Adipose tissue (tissue), 3 donors: ENCODE data around the gene C2orf49. TPM values are rescaled to one million over a fixed set of nuclear protein-coding genes. Genes with fewer than 3 reads are reported as not detected.

Experiments used
- H3K27ac ChIP-seq: one replicate; pipeline ENCODE4 v1.5.1; 2013; ENCODE audit warnings: low read depth, low read length
- WGBS, 3 donors: extraction: QIAGEN DNeasy Blood & Tissue Kit; methylation state at CpG; one replicate each; pipeline ENCODE4 v1.1.7; 2013; 5-methylcytosine and 5-hydroxymethylcytosine counted together
- polyA plus RNA-seq, 3 donors: library from polyadenylated mRNA; stranded (reverse); fragments of 200-250 nt; gene quantifications; one replicate each; pipeline ENCODE4 v1.2.3, GENCODE V29; 2013
- donor health status: healthy with polysubstance abuse.
- donor health status: Bipolar disorder and iron deficiency.
- donor health status: healthy.

C2orf49 gene
- polyA plus RNA-seq, result 10 to 100 TPM in 1 of 3 donors, 1 to 10 TPM in 2; 8.7 to 14.1 (median 8.9) TPM

DNA sequence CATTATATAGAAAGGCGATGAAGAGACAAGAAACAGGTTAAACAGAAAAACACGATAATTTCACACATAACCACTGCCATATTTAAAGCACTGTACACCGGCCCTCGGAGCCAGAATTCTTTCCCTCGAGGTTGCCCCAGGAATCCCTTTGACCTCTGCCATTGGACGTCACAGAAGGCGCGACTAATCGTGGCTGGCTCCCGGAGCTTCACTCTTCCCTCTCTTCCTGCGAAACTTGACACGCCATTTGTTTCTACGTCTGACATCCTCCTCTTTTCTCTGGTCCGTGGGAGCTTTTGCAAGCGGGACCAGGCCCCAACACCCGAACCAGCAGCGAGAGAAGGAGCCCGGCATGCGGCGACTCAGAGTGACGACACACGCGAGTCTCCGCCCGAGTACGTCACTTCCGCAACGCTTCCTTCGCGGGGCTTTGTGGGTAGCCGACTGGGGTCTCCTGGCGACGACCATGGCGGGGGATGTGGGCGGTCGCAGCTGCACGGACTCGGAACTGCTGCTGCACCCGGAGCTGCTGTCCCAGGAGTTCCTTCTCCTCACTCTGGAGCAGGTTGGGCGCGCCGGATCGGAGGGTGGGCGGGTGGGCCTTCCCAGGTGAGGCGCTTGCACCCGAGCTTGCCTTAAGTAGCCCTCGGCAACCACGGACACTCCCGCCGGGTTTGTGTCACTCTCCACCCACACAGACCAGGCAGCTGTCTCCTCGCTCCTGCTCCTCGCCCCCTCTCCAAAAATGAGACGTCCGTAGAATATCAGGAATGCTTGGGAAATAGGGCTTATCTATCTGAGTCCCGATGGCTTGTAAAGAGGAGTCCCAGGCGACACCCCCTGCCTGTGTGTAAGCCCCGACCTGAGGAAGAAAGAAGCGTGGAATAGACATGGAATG lies at the start of gene C2orf49:
TSS of gene C2orf49 (plus strand) at position 419 of the 898 bp plus-strand sequence. CDS start at position 467, 48 bp downstream.
- WGBS, 3 donors, result 0 to 1% (median 1%) methylated on average over 58 of the region's 58 CpGs
- peak within 1 kb of the TSS; percentile 99 for H3K27ac ChIP-seq

DNA sequence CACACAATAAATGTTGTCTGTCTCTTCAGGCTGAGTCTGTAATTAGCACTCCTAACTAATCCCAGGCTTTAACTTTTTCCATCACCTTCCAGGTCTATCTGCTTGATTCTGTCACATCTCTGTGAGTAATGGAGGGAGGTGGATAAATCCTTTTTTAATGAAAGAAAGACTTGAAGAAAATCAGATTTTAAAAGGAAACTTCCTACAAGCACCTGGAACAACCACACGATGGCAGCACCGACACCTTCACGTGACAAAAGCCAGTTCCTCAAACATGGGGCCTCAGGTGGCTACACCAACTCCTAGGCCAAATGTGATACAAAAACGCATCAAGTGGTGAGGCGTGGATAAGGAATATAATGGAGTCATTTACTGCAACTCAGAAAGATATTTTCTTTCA lies 49.6 kb upstream of the C2orf49 start:
- WGBS, 3 donors, result 53 to 56% (median 54%) methylated on average over 5 of the region's 5 CpGs

DNA sequence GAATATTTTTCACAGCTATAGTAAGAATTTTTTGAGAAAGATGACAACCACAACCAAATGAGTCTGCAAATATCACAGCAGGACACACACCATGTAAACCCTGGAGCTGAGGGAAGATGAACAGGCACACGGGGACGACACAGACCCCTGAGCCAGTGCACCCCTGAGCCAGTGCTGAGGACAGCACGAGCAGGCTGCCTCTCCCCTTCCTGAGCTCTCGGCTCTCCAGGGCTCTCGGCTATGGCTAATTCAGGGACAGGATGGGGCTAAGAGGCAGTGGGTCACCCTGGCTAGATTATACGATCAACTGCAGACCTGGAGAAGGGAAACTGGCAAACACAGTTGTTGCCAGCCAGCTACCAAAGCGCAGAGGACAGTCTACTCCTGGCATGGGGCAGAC lies 49.2 kb upstream of the C2orf49 start:
- WGBS, 3 donors, result 86 to 95% (median 90%) methylated on average over 7 of the region's 7 CpGs
- H3K27ac ChIP-seq, result no peak overlapping the region

More for the DNA sequence above, 49.6 kb upstream of the C2orf49 start:
- no peak overlapping the region for H3K27ac ChIP-seq

DNA sequence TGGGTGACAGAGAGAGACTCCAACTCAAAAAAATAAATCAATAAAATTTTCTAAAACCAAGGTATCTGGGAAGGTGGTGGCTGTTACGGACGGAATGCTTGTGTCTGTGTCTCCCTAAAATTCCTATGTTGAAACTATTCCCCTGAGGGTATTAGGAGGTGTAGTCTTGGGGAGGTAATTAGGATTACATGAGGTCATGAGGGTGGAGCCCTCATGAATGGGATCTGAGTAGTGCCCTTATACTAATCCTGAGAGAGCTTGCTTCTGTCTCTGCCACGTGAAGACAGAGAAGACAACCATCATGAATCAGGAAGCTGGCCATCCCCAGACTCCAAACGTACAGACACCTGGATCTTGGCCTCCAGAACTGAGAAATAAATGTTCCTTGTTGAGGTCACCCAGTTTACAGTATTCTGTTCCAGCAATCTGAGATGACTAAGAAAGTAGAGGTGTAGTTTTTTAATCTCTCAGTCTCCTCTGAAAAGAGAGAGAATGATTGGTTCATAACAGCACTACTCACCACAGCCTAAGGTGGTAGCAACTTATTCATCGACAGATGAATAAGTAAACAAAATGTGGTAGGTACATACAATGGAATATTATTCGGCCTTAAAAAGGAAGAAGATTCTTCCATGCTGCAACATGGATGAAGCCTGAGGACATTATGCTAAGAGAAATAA lies 46.2 kb upstream of the C2orf49 start:
- WGBS, 3 donors, result 91 to 96% (median 94%) methylated on average over 6 of the region's 6 CpGs
- H3K27ac ChIP-seq, result no peak overlapping the region

DNA sequence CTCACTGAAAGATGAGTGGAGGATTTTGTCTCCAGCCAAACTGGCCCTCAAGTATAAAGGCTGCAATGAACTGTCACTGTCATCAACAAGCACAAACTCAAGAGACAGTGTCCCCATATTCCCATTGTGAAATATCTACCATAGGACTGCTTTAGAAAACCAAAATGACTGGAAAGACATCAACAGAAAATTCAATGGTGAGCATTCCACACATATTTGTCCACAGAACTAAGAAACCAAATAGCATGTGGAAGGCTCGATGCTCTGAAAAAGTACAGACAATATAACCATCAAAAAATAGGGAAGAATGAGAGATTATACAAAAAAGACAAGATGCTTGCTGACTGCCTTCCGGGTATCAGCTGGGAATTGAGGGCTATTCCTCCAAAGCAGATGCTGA lies 45.4 kb upstream of the C2orf49 start:
- WGBS, 3 donors, result 92% methylated on average over 2 of the region's 2 CpGs
- no peak overlapping the region for H3K27ac ChIP-seq

DNA sequence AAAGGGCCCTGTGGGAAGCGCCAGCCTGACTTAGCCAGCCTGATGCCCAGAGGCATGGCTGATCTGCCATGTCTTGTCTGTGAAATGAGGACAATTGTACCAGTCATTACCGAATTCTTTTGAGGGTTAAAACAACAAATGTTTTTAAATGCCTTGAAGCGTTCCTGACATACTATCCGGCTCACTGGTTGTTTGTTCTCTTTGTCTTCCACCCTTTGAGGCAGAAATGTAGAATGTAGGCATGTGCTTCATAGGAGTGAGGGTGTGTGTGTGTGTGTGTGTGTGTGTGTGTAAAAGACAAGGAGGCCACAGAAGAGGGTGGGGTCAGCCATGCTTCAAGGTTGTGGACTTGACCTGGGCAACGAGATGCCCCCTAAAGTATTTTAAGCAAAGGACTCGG lies 43.3 kb upstream of the C2orf49 start:
- no peak overlapping the region for H3K27ac ChIP-seq

DNA sequence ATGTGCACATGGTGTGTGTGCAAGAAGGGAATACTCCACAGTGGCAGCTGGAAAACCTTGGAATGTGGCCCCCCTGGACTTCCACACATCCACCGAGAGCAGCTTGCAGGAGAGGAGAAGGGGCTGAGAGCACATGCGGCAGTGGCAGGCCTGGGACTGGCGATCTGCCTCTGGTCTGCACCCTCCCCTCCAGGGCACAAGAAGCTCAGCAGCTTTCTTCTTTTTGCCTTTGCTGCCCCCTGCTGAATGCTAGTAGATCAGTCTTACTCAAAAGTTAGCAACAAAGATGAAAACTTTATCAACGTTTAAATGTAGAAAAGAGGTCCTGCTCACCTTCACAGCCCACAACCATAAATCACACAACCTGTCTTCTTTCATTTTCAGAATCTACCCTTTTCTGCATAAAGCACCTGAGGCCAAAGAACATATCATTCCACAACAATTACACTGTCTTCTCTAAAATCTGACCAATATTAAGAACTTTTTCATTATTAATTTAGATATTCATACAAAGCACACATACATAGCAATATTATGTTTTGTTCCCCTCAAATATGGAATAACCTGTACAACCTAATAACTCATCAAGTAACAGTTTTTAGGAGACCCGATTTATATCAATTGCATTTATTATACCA lies 42.4 kb upstream of the C2orf49 start:
- H3K27ac ChIP-seq, result no peak overlapping the region
- WGBS, 3 donors, result 37 to 48% (median 39%) methylated on average over 5 of the region's 5 CpGs

More for the DNA sequence above, 43.3 kb upstream of the C2orf49 start:
- 85 to 95% (median 88%) methylated on average over 6 of the region's 6 CpGs for whole genome bisulfite sequencing, 3 donors

DNA sequence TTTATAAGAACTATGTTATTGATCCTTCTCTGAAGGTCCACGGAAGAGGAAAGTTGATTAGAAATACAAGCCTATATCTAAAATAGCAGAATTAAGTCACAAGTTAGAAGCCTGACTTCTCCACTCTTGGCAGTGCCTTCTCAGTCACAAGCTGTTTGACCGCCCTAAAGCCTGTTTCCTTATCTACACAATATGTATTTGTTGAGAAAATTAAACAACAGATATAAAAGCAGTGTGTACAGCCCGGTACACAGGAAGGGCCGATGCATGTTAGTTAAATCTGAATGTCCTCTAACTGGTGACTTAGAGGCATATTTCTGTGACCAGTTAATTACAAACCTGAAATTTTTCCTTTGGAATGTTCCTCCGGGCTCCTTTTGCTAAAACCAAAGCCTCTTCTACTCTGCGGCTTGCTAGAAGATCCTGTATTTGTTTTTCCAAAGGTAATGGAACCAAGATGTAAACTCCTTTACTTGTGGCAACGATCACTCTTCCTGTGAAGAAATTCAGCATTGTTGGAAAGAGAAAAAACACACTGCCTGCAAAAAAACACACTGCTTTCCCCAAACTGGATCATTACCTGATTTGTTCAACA lies 41.2 kb upstream of the C2orf49 start:
- WGBS, 3 donors, result 36 to 90% (median 85%) methylated on average over 7 of the region's 7 CpGs
- H3K27ac ChIP-seq, result no peak overlapping the region

DNA sequence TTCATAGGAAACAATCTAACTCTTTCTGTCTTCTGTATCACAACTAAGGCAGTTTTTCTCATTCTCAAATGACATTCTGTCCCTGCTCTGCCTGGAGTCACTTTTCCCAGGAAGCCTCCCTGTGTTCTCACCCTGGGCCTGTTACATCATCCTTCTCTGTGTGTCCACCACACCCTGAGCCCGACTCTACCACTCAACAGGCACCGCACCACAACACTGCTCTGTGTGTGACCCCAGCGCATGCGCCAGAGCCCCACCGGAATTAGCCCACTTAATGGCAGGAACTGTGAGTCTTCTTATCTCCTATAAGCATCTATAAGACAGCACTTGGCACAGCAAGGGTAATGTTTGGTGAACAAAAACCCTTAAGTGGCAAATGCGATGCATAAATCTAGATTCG lies 40.1 kb upstream of the C2orf49 start:
- H3K27ac ChIP-seq, result no peak overlapping the region
- 72 to 93% (median 78%) methylated on average over 7 of the region's 7 CpGs for WGBS, 3 donors

DNA sequence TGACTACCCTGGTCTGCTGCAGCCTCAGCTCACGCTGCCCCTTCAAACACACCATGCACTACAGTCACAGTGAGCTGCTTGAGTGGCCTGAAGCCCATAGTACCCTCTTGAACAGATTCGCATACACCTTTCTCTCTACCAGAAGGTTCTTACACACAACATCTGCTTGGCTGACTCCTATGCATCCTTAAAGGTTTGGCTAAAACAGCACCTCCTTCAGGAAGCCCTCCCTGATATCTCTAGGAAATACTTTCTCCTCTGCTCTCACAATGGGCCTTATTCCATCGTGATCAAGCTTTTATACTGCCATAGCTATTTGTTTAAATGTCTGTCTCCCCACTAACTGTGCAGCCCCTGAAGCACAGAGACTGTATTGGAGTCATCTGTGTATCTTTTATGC lies 39.3 kb upstream of the C2orf49 start:
- no peak overlapping the region for H3K27ac ChIP-seq
- 97 to 98% (median 98%) methylated on average over 3 of the region's 3 CpGs for WGBS, 3 donors

DNA sequence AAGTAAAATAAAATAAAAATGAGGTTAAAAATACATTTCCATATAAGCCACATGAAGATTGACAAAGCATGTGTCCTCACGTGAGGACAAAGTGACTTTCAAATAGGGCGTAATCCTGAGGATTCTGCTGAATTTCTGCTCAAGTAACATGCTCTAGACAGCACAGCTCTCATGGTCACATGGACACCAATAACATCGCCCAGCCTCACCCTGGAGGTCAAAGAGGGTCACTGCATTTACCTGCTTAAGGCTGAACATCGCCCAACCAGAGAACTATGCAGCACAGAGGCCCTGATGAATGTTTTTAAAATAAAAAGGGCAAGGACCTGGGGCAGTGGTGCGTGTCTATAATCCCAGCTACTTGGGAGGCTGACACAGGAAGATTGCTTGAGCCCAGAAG lies 38.0 kb upstream of the C2orf49 start:
- WGBS, 3 donors, result 83 to 91% (median 91%) methylated on average over 5 of the region's 5 CpGs
- no peak overlapping the region for H3K27ac ChIP-seq

DNA sequence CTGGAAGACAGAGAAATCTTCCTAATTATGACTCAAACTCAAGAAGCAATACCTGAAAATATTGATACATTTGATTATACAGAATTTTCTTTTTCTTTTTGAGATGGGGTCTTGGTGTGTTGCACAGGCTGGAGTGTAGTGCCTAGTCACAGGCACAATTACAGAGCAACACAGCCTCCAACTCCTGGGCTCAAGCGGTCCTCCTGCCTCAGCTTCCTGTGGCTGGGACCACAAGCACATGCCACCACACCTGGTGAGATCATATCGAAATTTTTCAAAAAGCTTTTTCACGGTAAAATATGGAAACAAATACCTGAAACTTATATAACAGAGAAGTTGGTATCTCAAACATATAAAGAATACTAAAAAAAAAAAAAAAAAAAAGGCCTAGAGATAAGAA lies 35.7 kb upstream of the C2orf49 start:
- 78 to 95% (median 87%) methylated on average over 3 of the region's 3 CpGs for WGBS, 3 donors
- H3K27ac ChIP-seq, result no peak overlapping the region

DNA sequence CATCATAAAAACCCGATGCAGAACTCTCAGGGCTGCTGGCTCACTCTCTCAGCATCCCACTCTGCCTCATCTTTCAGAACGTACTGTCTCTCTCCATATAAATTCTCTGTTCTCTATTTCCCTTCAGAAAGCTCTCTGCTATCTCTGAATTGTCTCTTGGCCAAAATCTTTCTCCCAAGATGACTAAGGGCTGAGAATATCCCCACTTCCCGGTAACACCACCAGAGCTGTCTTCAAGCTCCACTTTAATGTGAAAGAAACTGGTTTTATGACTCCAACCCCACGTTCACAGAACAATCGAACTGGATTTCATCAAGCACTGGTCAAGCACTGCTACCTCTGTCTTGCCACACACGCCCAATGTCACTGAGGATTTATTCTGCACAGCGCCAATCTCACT lies 30.2 kb upstream of the C2orf49 start:
- no peak overlapping the region for H3K27ac ChIP-seq
- WGBS, 3 donors, result 88 to 89% (median 89%) methylated on average over 7 of the region's 7 CpGs

DNA sequence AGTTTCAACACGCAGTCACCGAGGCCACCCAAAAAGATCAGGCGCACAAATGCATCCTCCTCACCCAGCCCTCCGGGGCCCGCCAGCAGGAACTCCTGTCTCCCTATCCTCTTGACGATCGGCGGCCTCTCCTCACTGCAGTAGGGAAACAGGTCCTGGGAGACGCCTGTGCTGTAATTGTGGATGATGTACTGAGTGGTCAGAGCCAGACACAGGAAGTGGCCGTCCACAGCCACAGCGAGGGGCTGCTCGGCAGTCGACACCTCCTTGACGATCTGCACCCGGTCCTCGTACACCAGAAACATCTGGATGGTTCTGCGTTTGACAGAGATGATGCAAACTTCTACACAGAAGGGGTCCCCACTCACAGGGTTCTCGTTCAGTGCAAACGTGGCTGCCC lies 29.8 kb upstream of the C2orf49 start:
- H3K27ac ChIP-seq, result no peak overlapping the region
- 85 to 95% (median 87%) methylated on average over 19 of the region's 19 CpGs for WGBS, 3 donors

DNA sequence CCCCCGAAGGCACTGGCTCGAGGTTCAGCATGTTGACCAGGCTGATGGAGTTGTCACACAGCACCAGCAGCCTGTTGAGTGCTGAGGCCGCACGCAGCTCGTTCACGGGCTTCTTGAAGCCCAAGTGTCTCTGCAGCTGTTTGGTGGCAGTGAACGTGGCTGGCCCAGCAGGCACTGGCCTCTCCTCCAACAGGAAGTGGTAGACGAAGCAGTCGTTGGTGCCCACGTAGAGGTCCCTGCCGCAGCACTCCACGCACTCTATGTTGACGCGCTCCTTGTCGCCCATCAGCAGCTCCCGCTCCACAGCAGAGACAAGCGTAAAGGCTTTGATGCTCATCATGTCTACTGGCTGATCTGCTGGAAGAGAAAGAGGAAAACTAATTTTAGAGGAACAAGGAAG lies 29.4 kb upstream of the C2orf49 start:
- no peak overlapping the region for H3K27ac ChIP-seq
- 82 to 92% (median 90%) methylated on average over 17 of the region's 17 CpGs for WGBS, 3 donors

DNA sequence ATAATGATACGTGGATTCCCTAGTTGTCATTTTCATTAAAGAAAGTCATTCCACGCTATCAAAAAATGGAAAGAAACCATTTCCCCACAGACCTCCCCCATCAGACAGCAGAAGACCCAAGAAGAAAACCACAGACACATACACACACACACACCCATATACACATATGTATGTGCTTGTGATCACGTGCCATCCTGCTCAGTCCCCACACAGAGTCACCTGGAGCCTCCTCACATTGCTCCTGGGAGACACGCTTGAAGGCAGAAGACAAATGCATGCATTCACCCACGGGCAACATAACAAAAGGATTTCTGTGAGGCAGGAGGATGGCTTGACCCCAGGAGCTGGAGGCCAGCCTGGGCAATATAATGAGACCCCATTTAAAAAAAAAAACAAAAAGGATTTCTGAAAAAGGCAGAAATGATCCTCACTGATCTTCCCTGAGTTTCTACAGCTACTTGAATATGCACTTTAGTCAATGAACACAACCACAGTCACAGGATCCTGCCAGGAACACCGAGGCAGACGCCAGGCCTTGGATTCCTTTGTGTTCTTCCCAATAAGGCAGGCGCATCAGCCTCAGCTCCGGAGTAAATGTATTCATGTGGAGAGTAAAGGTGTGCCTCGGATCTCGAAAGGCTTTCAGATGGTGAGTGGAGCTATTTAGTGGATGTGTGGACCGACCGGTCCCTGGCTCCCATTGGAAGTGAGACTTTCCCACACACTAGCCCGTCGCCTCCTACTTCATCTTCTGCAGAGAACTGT lies 28.8 kb upstream of the C2orf49 start:
- H3K27ac ChIP-seq, result no peak overlapping the region
- WGBS, 3 donors, result 89 to 93% (median 91%) methylated on average over 15 of the region's 15 CpGs

DNA sequence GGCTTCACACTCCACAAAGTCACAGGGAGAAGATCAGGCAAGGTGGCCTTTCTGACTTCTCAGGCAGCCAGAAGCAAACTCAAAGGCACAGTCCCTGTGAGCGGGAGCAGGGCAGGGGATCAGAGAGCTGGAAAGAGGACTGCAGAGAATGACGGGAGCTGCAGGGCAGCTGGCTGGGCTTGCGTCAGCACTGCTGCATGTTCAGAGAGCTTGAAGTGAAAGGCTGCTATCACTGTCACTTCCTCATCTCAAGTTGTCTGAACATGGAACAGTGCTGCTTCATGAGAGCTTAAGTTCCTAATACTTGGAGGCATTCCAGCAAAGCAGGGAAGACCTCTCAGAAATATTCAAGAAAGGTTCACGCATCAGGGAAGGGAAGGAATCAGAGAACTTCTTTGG lies 28.2 kb upstream of the C2orf49 start:
- WGBS, 3 donors, result 63 to 85% (median 64%) methylated on average over 4 of the region's 4 CpGs
- no peak overlapping the region for H3K27ac ChIP-seq

DNA sequence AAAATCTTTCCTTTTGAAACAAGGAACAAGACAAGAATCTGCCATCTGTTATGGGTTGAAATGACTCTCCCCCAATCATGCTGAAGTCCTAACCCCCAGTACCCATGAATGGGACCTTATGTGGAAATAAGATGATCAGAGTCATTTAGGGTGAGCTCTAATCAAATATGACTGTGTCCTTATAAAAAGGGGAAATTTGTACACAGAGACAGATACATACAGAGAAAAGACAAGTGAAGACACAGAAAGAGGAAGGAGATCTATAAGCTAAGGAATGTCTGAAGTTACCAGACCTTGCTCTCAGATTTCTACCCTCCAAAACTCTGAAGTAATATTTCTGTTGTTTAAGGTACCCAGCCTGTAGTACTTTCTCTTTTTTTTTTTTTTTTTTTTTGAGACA lies 23.5 kb upstream of the C2orf49 start:
- no peak overlapping the region for H3K27ac ChIP-seq
